BLaER1 (cell line): Measurements from ENCODE around the gene ZC3H12A.
A peak's percentile ranks its signal among the peaks of the same experiment; 100 is the strongest.

Source experiments
- H3K27ac ChIP-seq: shearing (Covaris generic); formaldehyde crosslinking; 2 replicates; pipeline ENCODE4 v1.8.1; 2022
- H3K27me3 ChIP-seq: shearing (Covaris generic); formaldehyde crosslinking; 2 replicates; pipeline ENCODE4 v1.8.1; 2022
- H3K36me3 ChIP-seq: shearing (Covaris generic); formaldehyde crosslinking; 2 replicates; pipeline ENCODE4 v1.8.1; 2022
- H3K4me1 ChIP-seq: shearing (Covaris generic); formaldehyde crosslinking; 2 replicates; pipeline ENCODE4 v1.8.1; 2022
- H3K4me2 ChIP-seq: shearing (Covaris generic); formaldehyde crosslinking; 2 replicates; pipeline ENCODE4 v1.8.1; 2022
- H3K4me3 ChIP-seq: shearing (Covaris generic); formaldehyde crosslinking; 2 replicates; pipeline ENCODE4 v1.8.1; 2022
- H3K9ac ChIP-seq: shearing (Covaris generic); formaldehyde crosslinking; 2 replicates; pipeline ENCODE4 v1.8.1; 2022
- H3K9me3 ChIP-seq: shearing (Covaris generic); formaldehyde crosslinking; 2 replicates; pipeline ENCODE4 v1.8.1; 2022
- H4K20me1 ChIP-seq: shearing (Covaris generic); formaldehyde crosslinking; 2 replicates; pipeline ENCODE4 v1.8.1; 2022
- Cebpa-rat ChIP-seq: shearing (Covaris generic); IDR thresholded peaks from 2 replicates; pipeline ENCODE4 v1.8.1; 2022

The ZC3H12A gene

GRCh38 chr1:37438869-37439343 is 35.5 kb upstream of the ZC3H12A start:
- H4K20me1 ChIP-seq, result no peaks in the 10 kb centered on the region
- H3K9me3 ChIP-seq, result no peaks in the 10 kb centered on the region
- H3K27ac ChIP-seq, result no peak overlapping the region
- no peaks in the 10 kb centered on the region for H3K36me3 ChIP-seq
- H3K27me3 ChIP-seq, result no peaks in the 10 kb centered on the region
- H3K4me1 ChIP-seq, result peaks cover 14% of the 10 kb centered on the region
- no peak for TF ChIP-seq Cebpa-rat
- H3K4me2 ChIP-seq, result peak overlapping the region; percentile 25
- H3K4me3 ChIP-seq, result no peak overlapping the region
- no peak overlapping the region for H3K9ac ChIP-seq

GRCh38 chr1:37439349-37439995 is 34.9 kb upstream of the ZC3H12A start:
- H3K4me3 ChIP-seq, result no peak overlapping the region
- H3K9me3 ChIP-seq, result no peaks in the 10 kb centered on the region
- peak overlapping the region; percentile 25 for H3K4me2 ChIP-seq
- H3K36me3 ChIP-seq, result no peaks in the 10 kb centered on the region
- no peak overlapping the region for H3K9ac ChIP-seq
- TF ChIP-seq Cebpa-rat, result no peak
- no peaks in the 10 kb centered on the region for H3K27me3 ChIP-seq
- H4K20me1 ChIP-seq, result no peaks in the 10 kb centered on the region
- H3K27ac ChIP-seq, result no peak overlapping the region
- peaks cover 14% of the 10 kb centered on the region for H3K4me1 ChIP-seq

- Histone ChIP-seq H3K27ac (no peak overlapping the region), H3K36me3 (no peaks in the 10 kb centered on the region)
- no peak for TF ChIP-seq Cebpa-rat
Measured at GRCh38 chr1:37441490-37441889, 32.9 kb upstream of the ZC3H12A start.

GRCh38 chr1:37442139-37442538 is 32.2 kb upstream of the ZC3H12A start:
- Histone ChIP-seq H4K20me1 (no peaks in the 10 kb centered on the region), H3K4me3 (no peak overlapping the region), H3K9me3 (no peaks in the 10 kb centered on the region), H3K27me3 (no peaks in the 10 kb centered on the region), H3K27ac (no peak overlapping the region), H3K4me1 (peaks cover 15% of the 10 kb centered on the region), H3K4me2 (no peak overlapping the region), H3K36me3 (no peaks in the 10 kb centered on the region), H3K9ac (no peak overlapping the region)
- no peak for TF ChIP-seq Cebpa-rat

More at GRCh38 chr1:37441490-37441889, 32.9 kb upstream of the ZC3H12A start:
- no peaks in the 10 kb centered on the region for H3K27me3 ChIP-seq
- no peak overlapping the region for H3K4me2 ChIP-seq
- H3K9ac ChIP-seq, result no peak overlapping the region
- H3K4me1 ChIP-seq, result peaks cover 9% of the 10 kb centered on the region
- no peaks in the 10 kb centered on the region for H3K9me3 ChIP-seq
- H4K20me1 ChIP-seq, result no peaks in the 10 kb centered on the region
- no peak overlapping the region for H3K4me3 ChIP-seq

DNA sequence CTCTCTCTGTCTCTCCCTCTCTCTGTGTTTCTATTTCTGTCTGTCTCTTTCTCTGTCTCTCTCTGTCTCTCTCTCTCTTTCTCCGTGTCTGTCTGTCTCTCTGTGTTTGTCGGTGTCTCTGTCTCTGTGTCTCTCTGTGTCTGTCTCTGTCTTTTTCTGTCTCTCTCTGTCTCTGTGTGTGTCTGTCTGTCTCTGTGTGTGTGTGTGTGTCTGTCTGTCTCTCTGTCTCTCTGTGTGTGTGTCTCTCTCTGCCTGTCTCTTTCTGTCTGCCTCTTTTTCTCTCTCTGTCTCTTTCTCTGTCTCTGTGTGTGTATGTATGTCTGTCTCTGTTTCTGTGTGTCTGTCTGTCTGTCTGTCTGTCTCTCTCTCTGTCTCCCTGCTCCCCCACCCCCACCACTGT is 31.7 kb upstream of the ZC3H12A start:
- Histone ChIP-seq H4K20me1 (no peaks in the 10 kb centered on the region), H3K9ac (no peak overlapping the region), H3K9me3 (no peaks in the 10 kb centered on the region), H3K36me3 (no peaks in the 10 kb centered on the region), H3K4me2 (no peak overlapping the region), H3K27ac (no peak overlapping the region), H3K4me3 (no peak overlapping the region), H3K4me1 (peaks cover 20% of the 10 kb centered on the region), H3K27me3 (no peaks in the 10 kb centered on the region)
- no peak for TF ChIP-seq Cebpa-rat

DNA sequence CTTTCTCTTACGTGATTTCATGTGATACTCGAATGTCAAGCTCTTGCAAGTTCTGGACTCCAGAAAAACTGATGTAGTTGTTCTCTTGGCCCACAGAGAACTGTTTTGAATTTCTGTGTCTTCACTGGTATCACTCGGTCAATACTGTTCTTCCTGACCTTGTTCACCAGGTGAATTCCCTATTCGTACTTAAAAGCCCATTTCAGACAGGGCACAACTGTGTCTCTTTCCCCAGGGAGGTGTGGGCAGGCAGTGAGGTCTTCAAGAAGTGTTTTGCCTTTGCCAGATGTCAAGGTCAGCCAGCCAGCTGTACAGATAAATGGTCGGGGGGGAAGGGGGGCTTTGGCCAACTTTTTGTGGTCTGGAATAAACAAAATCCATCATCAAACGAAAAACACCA is 27.5 kb upstream of the ZC3H12A start:
- H4K20me1 ChIP-seq, result no peaks in the 10 kb centered on the region
- H3K9me3 ChIP-seq, result no peaks in the 10 kb centered on the region
- peak overlapping the region; percentile 28; the same call in 1 of the 2 replicates for H3K27ac ChIP-seq
- TF ChIP-seq Cebpa-rat, result no peak
- H3K4me3 ChIP-seq, result no peak overlapping the region
- peak overlapping the region; percentile 81 for H3K4me2 ChIP-seq
- H3K4me1 ChIP-seq, result peaks cover 35% of the 10 kb centered on the region
- H3K36me3 ChIP-seq, result no peaks in the 10 kb centered on the region
- no peaks in the 10 kb centered on the region for H3K27me3 ChIP-seq
- H3K9ac ChIP-seq, result peak overlapping the region; percentile 41; the same call in 1 of the 2 replicates

DNA sequence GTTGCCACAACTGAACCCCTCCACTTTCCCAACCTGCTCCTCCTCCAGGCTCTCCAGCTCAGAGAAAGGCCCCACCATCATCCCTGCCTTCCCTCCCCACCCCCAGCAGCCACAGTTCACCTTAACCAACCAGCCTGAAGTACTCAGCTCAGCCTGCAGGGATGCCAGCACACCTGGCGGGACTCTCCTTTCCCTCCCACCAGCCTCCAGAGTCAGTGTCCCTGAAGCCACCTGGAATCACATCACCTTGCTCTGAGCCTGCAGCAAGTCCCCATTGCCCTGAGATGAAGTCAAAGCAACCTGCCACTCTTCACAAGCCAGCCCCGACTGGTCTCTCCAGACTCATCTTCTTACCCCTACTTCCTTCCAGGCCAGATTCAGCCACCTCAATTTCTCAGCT is 26.2 kb upstream of the ZC3H12A start:
- H3K27ac ChIP-seq, result no peak overlapping the region
- no peak overlapping the region for H3K9ac ChIP-seq
- no peaks in the 10 kb centered on the region for H4K20me1 ChIP-seq
- H3K4me2 ChIP-seq, result peak overlapping the region; percentile 81; the same call in 1 of the 2 replicates
- H3K4me3 ChIP-seq, result no peak overlapping the region
- H3K27me3 ChIP-seq, result no peaks in the 10 kb centered on the region
- TF ChIP-seq Cebpa-rat, result no peak
- H3K36me3 ChIP-seq, result no peaks in the 10 kb centered on the region
- peaks cover 35% of the 10 kb centered on the region for H3K4me1 ChIP-seq
- no peaks in the 10 kb centered on the region for H3K9me3 ChIP-seq

DNA sequence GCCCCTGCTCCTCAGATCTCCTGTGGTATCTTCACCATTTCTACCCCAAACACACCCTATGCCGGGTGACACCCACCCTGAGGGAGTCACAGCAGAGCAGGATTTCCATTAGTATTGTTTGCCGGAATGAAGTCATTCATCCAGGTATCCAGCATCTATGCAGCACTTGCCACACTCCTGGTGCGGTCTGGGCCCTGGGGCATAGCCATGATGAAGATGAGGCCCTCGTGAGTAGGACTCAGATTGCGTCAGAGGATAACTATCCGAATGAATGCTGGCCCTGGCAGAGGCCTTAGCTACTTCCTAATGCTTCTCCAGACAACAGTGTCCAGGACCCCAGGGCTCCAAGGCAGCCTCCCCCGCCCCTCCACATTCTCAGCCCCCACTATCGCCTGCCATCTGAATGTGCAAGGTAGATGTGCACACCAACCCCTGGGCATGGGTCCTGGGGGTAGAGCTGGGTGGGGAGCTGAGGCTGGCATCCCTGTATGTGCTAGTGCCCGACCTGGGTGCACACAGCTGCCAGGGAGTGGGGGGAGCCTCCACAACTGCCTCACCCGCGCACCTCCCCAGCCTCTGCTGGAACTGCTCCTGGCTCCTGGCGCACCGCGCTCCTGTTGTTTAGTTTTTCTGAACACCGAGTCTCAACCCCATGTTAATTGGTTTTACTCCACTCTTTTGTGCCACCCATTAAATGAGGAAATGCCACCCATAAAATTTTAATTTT is 25.5 kb upstream of the ZC3H12A start:
- Histone ChIP-seq H3K27ac (no peak overlapping the region), H3K4me3 (no peak overlapping the region)

DNA sequence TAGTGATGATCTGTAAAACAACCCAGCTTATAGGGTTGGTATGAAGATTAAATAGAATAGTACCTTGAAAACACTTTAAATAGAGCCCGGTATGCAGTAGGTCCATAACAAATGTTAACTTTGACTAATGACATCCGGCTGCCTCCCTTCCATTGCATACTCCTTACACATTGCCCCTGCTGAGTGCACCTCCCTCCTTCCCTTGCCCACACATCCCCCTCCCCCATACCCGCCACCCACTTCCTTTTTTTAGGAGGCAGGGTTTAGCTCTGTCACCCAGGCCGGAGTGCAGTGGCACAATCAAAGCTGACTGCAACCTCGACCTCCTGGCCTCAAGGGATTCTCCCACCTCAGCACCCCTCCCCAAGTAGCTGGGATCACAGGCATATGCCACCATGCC is 24.4 kb upstream of the ZC3H12A start:
- Histone ChIP-seq H3K4me3 (no peak overlapping the region), H4K20me1 (no peaks in the 10 kb centered on the region), H3K9me3 (no peaks in the 10 kb centered on the region), H3K4me2 (peak overlapping the region; percentile 54), H3K36me3 (no peaks in the 10 kb centered on the region), H3K27me3 (no peaks in the 10 kb centered on the region), H3K4me1 (peaks cover 35% of the 10 kb centered on the region), H3K27ac (no peak overlapping the region), H3K9ac (no peak overlapping the region)
- no peak for TF ChIP-seq Cebpa-rat

More for the DNA sequence above, 25.5 kb upstream of the ZC3H12A start:
- Histone ChIP-seq H3K36me3 (no peaks in the 10 kb centered on the region), H4K20me1 (no peaks in the 10 kb centered on the region), H3K4me1 (peaks cover 35% of the 10 kb centered on the region), H3K27me3 (no peaks in the 10 kb centered on the region), H3K9ac (no peak overlapping the region), H3K9me3 (no peaks in the 10 kb centered on the region), H3K4me2 (no peak overlapping the region)
- no peak for TF ChIP-seq Cebpa-rat

DNA sequence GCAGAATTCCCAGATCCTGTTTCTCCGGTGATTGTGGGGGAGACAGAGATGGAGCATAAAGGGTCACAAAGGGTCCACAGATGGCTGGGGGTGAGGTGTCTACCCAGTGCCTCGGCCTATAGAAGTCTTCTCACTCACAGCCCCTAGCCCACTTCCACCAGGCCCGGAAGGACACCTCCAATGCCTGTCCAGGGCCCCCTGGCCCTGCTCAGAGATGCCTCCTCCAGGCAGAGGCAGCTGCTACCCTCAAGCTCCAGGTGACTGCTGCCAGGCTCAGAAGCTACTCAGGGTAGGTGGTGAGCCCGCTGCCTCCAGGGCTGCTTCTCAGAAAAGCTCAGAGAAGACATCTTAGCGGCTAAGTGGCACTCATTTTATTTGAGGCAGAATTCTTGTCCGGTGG is 22.0 kb upstream of the ZC3H12A start:
- no peaks in the 10 kb centered on the region for H3K27me3 ChIP-seq
- no peak for TF ChIP-seq Cebpa-rat
- H3K9ac ChIP-seq, result no peak overlapping the region
- no peak overlapping the region for H3K27ac ChIP-seq
- H3K4me2 ChIP-seq, result no peak overlapping the region
- H3K4me1 ChIP-seq, result peaks cover 25% of the 10 kb centered on the region
- no peaks in the 10 kb centered on the region for H3K9me3 ChIP-seq
- no peaks in the 10 kb centered on the region for H4K20me1 ChIP-seq
- no peaks in the 10 kb centered on the region for H3K36me3 ChIP-seq
- no peak overlapping the region for H3K4me3 ChIP-seq
